Measurements from ENCODE around the gene WFDC13. TPM values are rescaled to one million over a fixed set of nuclear protein-coding genes. Genes with fewer than 3 reads are reported as not detected.

The WFDC13 gene
- total RNA-seq, 1 experiment from 2014 or later, result not detected

GRCh38 chr20:45725134-45725533, 23.3 kb downstream of the WFDC13 start:
- Histone ChIP-seq H2AK5ac (ENCODE audit: insufficient read length, low read length) (no peak overlapping the region), H3K9ac (ENCODE audit: extremely low read depth, insufficient read length, low read length) (no peak overlapping the region), H3K79me2 (ENCODE audit: insufficient read depth, low read length) (no peaks in the 10 kb centered on the region), H3K4me2 (ENCODE audit: insufficient read depth, insufficient read length, low read length) (no peak overlapping the region), H2BK15ac (ENCODE audit: low read depth, low read length) (no peak overlapping the region), H2BK5ac (ENCODE audit: insufficient read length, low read length) (no peak overlapping the region), H3K9me3 (ENCODE audit: control insufficient read depth, low read depth, low read length) (no peaks in the 10 kb centered on the region), H3K4me1 (ENCODE audit: insufficient read depth, low read length) (no peaks in the 10 kb centered on the region), H3K27ac (ENCODE audit: insufficient read length, low read depth, low read length) (no peak overlapping the region), H2BK120ac (ENCODE audit: low read depth, low read length, poor library complexity, severe bottlenecking) (no peak overlapping the region), H3K18ac (ENCODE audit: insufficient read length, low read depth, low read length) (no peak overlapping the region), H2AFZ (ENCODE audit: low read length) (no peak overlapping the region), H3K79me1 (ENCODE audit: insufficient read depth, low read depth, low read length, poor library complexity, severe bottlenecking) (no peaks in the 10 kb centered on the region), H2BK12ac (ENCODE audit: insufficient read length, low read depth, low read length) (no peak overlapping the region), H3K56ac (ENCODE audit: insufficient read length, low read depth, low read length) (no peak overlapping the region), H4K5ac (ENCODE audit: insufficient read length, low read depth, low read length) (no peak overlapping the region), H3K4ac (ENCODE audit: low read depth, low read length) (no peak overlapping the region), H2BK20ac (ENCODE audit: low read depth, low read length, poor library complexity, severe bottlenecking) (no peak overlapping the region), H3K23ac (ENCODE audit: insufficient read length, low read depth, low read length) (no peak overlapping the region), H3K14ac (ENCODE audit: insufficient read depth, low read length) (no peak overlapping the region), H3K23me2 (ENCODE audit: insufficient read length, low read depth, low read length, poor library complexity, severe bottlenecking) (no peaks in the 10 kb centered on the region), H3T11ph (ENCODE audit: low read length) (no peak overlapping the region), H4K91ac (ENCODE audit: insufficient read length, low read depth, low read length) (no peak overlapping the region), H4K20me1 (ENCODE audit: control insufficient read depth, insufficient read depth, insufficient read length) (no peaks in the 10 kb centered on the region), H4K8ac (replicated peaks; ENCODE audit: insufficient read length, low read depth, low read length) (no peak overlapping the region), H3K27me3 (ENCODE audit: insufficient read depth, low read length) (no peaks in the 10 kb centered on the region)
- Mint-ChIP-seq H3K27ac (no peak overlapping the region; a peak in 1 of 7 replicates), H3K4me3 (no peak overlapping the region), H3K36me3 (ENCODE audit: insufficient read depth in 1 of 3, low read depth in 3 of 3) (no peaks in the 10 kb centered on the region; a peak in 1 of 7 replicates), H3K4me1 (no peaks in the 10 kb centered on the region), H3K27me3 (ENCODE audit: low read depth) (no peaks in the 10 kb centered on the region; the same call in 1 of the 2 replicates), H3K9me3 (peaks cover 0 to 20% of the 10 kb centered on the region in 2 experiments; a peak in 4 of 5 replicates)
- no peak for DNase-seq
- no peak for TF ChIP-seq CTCF (conservative IDR thresholded peaks at IDR 0.05)

Data from H9 (cell line).